DND-41 (cell line): ENCODE data around the gene VIL1.

ENCODE experiments used
- EZH2 ChIP-seq: IDR thresholded peaks from 3 replicates; pipeline ENCODE4 v1.6.1; 2012; ENCODE audit warnings: borderline replicate concordance, low read depth, mild to moderate bottlenecking, moderate library complexity, low read length, inconsistent platforms; ENCODE audit not compliant: severe bottlenecking
- TF ChIP-seq, protein P1 (sequence below): IDR thresholded peaks from 2 replicates; pipeline ENCODE4 v1.5.1; 2012; ENCODE audit warnings: borderline replicate concordance, low read length, moderate library complexity, mild to moderate bottlenecking; ENCODE audit not compliant: poor library complexity, severe bottlenecking; ENCODE audit errors: extremely low read depth

DNA sequence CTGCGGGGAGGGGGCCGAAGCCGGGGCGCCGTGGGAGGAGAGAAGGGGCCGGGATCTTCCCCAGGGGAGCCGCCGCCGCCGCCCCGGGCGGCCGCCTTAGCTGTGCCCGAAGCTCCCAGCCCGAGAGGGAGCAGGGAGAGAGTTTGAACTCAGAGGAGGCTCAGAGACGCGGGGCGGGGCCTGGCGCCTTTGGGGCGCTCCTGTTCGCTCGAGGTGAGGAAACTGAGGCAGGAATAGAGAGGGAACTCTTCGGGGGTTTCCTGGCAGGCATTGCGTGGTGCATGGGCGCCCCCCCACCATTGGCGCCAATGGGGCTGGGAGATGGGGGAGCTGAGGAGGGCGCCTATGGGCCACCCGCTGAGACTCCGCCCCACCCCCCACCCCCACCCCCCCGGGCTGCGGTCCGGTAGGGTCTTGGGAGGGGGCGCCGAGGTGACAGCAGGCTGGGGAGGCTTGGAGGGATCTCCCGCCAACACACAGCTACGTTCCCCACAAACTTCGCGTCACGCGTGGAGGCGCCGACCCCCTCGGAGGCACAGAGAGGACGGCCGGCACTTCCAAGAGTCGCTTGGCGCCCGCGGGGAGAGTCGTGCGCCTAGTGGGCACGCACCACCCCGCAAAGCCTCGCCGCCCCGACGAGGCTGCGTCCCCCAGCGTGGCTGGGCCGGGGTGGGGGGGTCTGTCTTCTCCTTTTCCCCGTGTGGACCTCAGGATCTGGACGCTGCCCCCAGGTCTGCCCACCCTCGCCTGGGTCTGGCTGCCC is 18.6 kb upstream of the VIL1 start:
- TF ChIP-seq, protein P1, sequence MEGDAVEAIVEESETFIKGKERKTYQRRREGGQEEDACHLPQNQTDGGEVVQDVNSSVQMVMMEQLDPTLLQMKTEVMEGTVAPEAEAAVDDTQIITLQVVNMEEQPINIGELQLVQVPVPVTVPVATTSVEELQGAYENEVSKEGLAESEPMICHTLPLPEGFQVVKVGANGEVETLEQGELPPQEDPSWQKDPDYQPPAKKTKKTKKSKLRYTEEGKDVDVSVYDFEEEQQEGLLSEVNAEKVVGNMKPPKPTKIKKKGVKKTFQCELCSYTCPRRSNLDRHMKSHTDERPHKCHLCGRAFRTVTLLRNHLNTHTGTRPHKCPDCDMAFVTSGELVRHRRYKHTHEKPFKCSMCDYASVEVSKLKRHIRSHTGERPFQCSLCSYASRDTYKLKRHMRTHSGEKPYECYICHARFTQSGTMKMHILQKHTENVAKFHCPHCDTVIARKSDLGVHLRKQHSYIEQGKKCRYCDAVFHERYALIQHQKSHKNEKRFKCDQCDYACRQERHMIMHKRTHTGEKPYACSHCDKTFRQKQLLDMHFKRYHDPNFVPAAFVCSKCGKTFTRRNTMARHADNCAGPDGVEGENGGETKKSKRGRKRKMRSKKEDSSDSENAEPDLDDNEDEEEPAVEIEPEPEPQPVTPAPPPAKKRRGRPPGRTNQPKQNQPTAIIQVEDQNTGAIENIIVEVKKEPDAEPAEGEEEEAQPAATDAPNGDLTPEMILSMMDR, result no peak
- TF ChIP-seq EZH2, result no peak
